ENCODE measurements around the gene HLA-DPB1.
A peak's percentile ranks its signal among the peaks of the same experiment; 100 is the strongest.
"Not testable (repeated sequence)": the region's sequence is repeated elsewhere in the genome, so short reads cannot be mapped to it uniquely, and the experiment has no call there.

The HLA-DPB1 gene

DNA sequence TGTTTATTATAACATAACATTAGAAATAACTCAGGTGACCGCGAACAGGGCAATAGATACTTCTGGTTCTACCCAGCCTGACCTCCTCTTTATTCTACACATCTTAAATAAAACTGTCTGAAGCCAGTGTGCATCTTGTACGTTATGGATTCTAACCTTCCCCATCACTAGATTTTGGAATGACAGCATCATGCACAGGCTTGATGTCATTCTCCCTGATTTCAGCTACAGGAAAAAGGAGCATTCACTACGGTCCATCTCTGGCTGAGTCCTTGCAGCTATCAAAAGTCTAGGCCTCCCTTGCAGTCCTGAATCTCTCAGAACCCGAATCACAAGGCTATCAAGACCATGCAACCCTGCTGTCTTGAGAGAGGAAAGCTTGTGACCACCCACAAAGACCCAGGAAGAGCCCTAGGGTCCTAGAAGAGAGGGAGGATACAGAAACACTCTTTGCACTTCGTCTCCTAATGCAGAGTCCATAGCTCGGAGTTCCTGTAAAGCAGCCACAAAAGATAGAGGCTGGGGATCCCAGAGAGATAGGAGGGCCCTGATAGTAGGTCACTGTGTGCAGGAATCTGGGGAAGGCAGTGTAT is 3.2 kb upstream of the HLA-DPB1 start:
- no peak for DNase-seq

DNA sequence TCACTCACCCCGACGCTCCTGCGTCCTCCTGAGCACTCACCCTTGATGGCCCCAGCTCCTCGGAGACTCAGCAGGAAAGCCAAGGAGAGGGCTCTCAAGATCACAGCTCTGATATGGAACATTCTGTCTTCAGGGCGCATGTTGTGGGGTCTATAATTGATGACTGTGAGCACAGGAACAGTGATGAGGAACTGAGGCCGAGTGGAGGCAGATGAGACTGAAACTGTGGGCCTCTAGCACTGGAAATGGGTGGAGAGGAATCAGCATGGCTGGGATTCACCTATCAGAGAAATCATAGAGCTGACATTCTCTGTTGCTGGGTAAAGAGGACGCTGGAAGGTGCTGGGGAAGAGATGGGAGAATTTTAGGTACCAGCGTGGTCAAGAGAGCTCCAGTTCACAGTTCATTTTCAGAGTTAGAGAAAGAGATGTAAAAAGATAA is 2.3 kb upstream of the HLA-DPB1 start, which contains the start of gene HLA-DPA1:
TSS of gene HLA-DPA1 (minus strand) at position 219 of the 441 bp plus-strand sequence.
- peak; percentile 29 for DNase-seq

DNA sequence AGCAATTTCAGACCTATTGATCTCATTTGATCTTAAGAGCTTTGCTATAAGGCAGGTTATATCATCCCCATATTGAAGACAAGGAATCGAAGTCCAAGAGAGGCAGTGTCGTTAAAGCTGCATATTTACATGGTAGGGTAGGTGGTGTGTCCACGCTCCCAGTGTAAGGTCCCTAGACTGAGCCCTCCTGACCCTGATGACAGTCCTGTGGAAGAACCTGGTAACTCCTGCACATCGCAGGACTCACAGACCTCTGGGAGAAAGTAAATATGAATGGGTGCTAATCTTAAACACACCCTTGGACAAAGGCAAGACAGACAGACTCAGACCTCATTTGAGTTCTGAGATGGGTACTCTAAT is 602 bp upstream of the HLA-DPB1 start:
- no peak for DNase-seq

DNA sequence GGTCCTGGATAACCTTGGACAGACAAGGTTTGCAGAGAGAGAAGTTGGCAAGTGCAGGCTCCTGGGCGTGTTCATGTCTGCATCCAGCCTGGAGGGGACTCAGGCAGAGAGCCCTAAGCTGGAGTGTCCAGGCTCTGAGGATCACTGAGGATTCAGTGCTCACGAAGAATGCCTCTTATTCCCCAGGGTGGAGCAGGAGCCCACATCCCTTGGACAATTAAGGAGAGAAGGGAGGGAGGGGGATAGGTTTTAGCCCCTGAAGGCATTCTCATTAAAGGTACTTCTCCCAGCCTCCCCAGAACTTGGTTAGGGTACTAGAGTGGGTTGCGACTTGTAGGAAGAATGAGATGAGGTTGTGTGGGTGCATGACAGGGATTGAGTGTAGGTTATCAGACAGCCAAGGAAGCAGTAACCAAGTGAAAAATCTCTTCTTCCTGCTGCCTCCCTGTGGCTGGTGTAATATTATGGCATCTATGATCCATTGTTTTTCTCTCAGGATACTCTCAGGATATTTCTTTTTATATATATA is 680 bp downstream of the HLA-DPB1 start:
- no peak for DNase-seq

DNA sequence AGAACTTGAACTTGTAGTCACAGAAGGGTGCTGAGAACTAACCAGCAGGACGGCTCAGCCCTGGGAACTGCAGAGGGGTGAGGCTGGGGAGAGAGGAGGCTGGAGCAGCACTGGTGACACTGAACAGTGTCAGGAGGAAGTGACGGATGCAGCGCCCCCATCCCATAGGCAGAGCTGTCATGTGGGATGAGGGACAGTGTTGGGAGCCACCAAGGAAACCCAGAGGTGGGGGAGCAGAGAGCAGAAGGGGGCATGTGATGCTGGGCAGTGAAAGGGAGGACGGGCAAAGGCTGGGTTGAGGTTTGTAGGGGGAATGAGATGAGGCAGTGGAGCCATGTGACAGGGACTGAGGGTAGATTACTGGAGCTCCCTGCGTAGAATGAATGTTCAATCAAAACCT is 2.1 kb downstream of the HLA-DPB1 start:
- no peak for DNase-seq

DNA sequence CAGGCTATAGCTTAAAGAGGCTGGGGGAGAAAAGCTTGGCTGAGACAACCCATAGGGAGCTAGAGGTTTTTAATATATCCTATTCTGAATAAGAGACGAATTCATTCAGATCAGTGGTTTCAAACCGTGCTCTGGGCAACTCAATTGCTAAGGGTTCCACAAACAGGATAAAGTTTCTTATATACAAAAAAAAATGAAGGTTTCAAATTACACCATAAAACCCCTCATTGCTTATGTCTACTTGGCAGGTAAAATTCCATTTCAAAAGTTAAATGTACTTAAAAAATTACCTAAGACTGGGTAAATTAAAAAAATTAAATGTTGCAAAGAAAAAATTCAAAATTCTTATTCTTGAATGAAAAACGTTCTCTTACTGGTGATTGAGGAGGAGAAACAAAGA is 2.7 kb downstream of the HLA-DPB1 start:
- DNase-seq: no peak

DNA sequence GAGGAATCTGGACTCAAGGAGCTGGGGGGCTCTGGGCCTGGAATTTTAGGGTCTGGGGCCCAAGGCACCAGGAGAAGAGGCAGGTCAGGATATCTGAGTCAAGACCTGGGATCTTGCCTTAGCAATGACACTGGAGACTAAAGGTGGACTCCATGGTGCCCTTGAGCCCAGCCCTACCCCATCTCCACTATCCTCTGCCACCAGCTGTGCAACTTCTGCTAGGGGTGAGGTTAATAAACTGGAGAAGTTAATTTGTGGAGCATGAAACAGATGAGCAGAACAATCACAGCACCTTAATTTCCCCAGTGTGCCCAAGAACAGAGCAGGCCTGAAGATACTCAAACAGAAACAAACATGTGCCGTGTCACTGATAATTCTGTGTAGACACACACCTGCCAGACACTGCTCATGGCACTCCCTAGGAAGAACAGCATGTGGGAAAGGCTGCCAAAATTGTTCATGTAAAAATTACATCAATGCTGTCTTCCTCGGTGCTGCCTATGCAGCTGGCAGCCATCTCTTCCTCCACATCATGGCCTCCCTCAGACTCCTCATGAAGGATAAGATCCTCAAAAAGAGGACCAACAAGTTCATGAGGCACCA is 3.2 kb downstream of the HLA-DPB1 start:
- DNase-seq: no peak

DNA sequence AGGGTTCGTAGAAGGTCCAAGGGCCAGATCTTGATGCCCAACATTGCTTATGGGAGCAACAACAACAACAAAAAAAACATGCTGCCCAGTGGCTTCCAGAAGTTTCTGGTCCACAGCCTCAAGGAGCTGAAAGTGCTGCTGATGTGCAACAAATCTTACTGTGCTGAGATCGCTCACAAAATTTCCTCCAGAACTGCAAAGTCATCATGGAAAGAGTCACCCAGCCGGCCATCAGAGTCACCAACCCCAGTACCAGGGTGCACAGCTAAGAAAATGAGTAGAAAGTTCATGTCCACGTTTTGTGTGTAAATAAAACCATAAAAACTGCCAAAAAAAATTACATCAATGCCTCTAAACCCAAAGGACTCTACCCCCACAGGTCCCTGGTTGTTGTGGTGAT is 3.8 kb downstream of the HLA-DPB1 start:
- DNase-seq: no peak

DNA sequence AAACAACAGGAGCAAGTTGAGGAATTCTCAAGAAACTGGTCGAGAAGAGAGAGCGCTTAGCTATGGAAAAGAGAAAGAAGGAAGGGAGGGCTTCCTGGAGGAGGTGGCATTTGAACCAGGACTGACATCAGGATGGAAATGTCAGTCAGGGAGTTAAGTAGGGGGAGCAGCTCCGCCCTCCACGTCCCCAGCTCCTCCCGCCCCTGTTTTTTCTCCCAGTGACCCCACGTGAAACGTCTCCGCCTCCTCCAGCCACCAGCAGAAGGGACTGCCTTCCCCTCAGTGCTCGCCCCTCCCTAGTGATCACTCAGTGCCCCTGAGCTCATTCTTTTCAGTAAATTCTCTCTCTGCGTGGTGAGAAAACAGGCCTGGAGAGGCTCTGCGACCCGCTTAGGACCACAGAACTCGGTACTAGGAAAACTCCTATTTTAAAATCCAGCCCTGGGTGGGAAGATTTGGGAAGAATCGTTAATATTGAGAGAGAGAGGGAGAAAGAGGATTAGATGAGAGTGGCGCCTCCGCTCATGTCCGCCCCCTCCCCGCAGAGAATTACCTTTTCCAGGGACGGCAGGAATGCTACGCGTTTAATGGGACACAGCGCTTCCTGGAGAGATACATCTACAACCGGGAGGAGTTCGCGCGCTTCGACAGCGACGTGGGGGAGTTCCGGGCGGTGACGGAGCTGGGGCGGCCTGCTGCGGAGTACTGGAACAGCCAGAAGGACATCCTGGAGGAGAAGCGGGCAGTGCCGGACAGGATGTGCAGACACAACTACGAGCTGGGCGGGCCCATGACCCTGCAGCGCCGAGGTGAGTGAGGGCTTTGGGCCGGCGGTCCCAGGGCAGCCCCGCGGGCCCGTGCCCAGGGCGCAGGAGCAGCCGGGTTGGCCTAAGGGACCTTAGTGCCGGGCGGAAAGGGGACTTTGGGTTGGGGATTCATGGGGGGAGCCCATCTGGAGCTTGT is 4.6 kb downstream of the HLA-DPB1 start:
- peak; percentile 53 for DNase-seq

DNA sequence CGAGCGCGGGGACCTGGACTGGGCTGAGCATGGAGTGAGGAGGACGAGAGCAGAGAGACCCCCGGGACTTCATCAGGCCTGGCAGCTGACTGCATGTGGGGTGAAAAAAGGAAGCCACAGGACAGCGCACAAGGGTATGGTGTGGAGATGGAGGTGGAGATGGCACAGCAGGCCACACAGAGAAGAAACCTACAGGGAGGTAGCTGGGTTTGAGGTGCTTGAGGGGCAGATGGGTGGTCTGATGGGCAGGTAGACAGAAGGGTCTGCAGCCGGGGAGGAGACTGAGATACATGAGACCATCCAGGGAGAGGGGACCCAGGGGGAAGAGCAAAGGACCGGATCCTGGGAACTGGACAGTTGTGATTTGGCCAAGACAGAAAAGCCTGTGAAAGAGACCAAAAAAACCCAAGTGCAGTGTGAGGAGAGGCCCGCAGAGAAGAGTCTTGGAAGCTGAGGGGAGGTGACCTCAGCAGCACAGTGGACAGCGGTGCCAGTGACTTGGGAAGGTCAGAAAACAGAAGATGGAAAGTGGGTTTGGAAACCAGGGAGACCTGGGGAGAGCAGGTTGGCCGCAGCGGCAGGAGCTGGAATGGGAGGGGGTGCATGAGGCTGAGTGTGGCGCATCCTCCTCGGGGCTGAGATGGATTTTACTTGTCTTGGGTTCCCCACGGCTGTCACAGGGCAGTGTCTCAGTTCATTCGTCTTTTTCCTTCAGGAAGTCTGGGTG is 5.5 kb downstream of the HLA-DPB1 start:
- DNase-seq: no peak

DNA sequence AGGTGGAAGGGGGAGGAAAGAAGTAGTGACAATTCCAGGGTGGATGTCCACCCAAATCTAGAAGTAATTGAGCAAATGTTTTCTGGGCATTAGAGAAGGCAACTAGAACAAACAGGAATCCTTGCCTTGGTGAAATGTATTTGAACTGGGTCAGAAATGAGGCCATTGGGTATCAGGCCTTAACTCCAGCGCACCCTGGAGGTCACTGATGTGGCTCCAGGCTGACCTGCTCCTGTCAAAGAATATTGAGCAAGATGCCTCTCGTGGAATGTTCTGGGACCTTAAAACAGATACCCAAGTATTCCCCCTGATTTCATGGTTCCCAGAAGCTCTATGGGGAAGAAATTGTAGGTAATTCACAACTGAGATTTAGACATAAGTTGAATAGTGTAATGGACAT is 6.9 kb downstream of the HLA-DPB1 start:
- no peak for DNase-seq

DNA sequence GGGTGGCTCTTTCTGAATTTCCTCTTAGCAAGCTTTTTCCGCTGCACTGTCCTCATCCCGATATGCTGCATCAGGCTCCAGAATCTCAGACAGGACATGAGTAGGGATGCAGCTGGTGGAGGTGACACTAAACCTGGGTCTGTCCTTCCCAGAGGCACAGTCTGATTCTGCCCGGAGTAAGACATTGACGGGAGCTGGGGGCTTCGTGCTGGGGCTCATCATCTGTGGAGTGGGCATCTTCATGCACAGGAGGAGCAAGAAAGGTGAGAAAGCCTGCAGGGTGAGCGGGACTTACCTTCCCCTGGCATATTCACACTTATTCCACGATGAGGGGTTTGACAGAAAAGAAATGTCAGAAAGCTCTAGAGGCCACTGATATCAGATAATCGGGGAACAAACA is 9.8 kb downstream of the HLA-DPB1 start:
- no peak for DNase-seq

DNA sequence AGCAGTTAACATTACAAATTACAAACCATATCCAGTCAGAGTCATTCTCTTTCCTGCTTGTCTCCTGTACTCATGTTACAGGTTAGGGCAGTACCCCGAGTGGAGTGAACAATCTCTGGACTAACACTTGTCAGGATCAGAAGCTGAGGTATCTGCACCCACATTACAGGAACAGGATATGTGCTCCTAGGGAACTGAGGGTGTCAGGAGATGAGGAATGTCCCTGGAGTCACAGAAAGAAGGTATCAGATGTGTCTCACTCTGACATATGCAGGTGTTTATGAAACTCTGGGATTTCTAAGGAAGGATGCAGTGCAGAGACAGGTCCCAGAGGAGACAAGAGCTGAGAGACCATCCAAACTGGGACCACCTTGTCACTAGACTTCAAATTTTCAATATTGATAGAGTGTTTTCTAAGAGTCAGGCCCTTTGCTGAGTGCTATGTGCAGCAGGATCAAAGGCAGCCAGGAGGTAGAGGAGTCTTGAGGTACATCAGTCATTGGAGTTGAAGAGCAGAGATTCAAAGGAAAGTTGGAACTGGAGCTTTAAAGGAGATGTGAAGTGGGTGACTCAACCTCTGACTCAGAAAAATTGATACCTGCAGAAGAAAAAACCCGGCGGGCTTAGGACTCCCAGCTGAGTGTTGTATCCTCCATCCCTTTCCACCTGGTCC is 12.6 kb downstream of the HLA-DPB1 start:
- DNase-seq: no peak

DNA sequence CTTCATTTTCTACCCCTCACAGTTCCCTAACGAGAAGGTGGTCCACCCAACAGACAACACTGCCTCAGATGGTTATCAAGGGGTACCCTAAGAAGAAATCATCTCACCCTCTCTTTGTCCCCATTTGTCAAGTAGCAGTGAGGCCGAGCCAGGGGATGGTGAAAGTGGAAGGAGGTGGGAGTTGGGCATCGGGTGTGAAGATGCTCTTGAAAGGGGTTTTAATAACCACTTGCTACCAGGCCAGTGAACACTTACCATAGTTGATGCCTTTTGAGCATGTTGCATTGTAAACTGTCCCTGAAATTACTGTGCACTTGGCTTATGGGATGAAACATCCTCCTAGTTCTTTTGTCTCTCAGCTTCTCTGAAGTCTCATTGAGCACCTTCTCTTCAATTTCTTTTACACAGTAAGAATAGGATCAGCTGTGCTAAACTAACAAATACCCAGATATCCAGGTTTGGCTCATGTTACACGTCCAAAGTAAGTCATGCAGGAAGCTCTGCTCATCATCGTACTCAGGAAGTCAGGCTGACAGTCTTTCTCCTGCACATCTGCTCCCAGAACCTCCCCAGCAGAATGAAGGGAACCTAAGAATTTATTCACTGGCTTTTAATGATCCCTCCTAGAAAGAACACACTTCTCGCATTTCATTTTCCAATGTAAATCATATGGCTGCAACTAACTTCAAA is 13.3 kb downstream of the HLA-DPB1 start:
- no peak for DNase-seq

DNA sequence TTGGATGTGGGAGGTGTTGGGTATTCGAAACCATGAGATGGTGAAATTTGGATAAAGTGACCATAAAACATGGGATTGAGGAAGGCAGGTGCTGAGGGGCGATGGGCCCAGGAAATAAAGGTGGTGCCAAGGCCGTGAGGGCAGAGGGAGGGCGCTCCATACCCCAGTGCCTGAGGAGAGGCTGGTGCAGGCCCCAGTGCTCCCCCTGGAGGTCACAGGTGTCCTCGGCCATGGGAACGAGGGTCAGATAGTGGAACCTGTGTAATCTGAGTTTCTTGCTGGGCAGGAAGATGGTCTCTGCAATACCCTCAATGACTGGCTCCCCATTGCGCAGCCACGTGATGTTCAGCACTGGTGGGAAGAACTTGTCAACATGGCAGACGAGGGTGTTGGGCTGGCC is 16.2 kb downstream of the HLA-DPB1 start:
- no peak for DNase-seq

DNA sequence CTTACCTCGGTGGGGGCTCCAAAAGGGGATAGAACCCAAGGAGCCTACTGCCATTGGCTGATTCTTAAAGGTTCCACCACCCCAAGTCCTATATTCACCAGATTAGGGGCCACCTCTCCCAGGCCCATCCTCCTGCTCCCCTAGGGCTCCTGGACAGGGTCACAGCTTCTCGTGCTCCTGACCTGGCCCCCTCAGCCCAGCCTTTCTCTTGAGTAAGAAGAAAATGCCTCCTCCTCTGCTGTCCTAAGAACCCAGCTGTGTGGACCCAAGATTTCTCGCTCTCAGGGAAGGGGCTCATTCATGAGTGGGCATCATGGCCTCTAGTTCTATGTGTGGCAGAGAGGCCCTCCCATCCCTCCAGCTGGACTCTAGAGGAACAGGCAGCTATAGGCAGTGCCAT is 16.6 kb downstream of the HLA-DPB1 start:
- no peak for DNase-seq

DNA sequence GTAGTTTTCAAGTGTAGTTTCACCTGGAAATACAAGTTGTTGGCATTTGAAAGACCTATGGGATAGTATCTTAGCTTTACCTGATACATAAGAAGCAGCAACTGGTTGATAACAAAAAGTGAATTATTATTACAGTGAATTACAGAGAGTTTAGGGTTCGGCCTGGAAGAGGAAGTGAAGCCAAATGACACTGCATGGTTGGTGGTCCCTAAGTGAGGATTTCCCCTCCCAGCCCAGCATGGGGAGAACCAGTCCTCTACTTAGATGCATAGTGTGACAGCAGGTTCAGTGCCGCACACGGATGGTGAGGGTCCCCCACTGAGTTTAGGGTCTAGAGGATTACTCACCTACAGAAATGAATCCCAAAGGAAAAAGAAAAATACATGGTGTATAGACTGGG is 18.1 kb downstream of the HLA-DPB1 start:
- no peak for DNase-seq

DNA sequence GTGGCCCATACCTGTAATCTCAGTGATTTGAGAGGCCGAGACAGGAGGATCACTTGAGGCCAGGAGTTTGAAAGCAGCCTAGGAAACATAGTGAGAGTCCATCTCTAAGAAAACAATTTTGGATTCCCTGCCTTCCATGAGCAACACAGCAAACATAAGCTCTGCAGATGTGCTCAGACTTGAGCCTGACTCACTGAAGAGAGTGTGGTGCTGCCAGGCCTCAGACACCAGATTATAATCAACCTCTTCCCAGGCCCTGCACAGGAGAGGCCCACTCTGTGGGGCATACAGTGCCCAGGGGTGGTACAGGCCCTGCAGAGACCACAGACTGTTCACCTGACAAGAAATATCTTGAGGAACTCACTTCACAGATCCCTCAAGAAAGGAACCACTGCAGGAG is 19.9 kb downstream of the HLA-DPB1 start:
- no peak for DNase-seq

DNA sequence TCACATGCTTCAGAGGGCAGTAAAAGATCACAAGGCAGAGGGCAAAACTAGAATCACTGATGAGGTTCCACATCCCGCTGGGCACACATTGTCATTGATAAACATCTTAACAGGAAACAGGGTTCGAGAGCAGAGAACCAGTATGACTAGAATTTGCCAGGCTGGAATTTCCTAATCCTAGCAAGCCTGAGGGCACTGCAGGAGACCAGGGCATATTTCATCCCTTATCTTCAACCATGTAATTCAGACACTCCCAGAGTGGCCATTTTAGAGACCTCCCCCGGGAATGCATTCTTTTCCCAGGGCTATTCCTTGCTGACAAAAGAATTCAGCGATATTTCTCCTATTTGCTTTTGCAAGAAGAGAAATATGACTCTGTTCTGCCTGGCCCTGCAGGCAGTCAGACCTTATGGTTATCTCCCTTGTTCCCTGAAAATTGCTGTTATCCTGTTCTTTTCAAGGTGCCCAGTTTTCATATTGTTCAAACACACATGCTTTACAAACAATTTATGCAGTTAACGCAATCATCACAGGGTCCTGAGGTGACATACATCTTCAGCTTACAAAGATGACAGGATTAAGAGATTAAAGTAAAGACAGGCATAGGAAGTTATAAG is 25.4 kb downstream of the HLA-DPB1 start:
- DNase-seq: not testable (repeated sequence)

DNA sequence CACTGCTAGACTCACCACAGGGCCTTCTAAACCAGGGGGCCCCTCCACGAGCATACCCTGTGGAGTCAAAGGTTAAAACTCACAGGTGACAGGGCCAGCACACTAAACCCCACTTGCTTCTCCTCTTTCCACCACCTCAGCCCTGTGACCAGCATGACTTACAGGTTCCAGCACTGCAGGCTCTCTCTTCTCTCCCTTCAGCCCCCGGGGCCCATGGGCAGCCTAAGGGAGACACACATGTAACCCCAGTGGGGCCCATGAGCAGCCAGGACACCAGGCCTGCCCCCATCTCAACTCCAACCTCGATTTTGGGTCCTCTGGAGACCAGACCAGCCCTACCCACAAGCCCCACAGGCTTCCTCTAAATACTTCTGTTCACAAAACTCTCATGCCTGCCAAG is 28.0 kb downstream of the HLA-DPB1 start:
- DNase-seq: no peak

DNA sequence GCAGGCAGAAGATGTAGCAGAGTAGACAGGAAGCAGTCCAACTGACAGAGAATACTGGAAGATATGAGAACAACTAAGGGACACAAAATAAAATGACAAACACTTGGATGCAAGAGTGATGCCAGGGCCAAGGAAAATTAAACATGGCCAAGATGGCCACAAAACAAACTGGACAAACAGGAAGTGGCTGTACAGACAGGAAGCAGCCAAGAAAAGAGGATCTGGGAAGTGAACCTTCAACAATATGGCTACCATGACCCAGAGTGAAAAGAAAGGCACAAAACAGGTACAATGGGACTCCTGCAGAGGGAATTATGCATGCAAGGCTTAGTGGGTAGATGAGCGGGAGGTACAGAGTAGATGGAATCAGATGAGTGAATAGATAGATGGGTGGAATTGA is 29.1 kb downstream of the HLA-DPB1 start:
- DNase-seq: no peak
